Skeletal muscle satellite cell (primary cell): ENCODE data around the gene UQCRFS1. TPM values are rescaled to one million over a fixed set of nuclear protein-coding genes. Genes with fewer than 3 reads are reported as not detected.

ENCODE experiments used
- small RNA-seq: library from RNA; depleted of rRNA; stranded (forward); fragments of <200 nt; gene quantifications from one replicate; pipeline ENCODE3, GENCODE V24; 2012

The UQCRFS1 gene

Small RNAs within 50 kb of the gene (small RNA-seq; reads per million reads assigned to genes)
- not detected for gene RN7SL340P
